Stomach (tissue), 4 donors: ENCODE data around the gene NME7.

Source experiments
- POLR2A ChIP-seq, 4 donors: fragments of 450-650 bp; IDR thresholded peaks; one replicate each; pipeline ENCODE4 v1.6.1; 2016; ENCODE audit warnings: antibody characterized with exemption in 4 of 4, control low read depth in 2 of 4, mild to moderate bottlenecking in 1 of 4, moderate library complexity in 1 of 4
- TF ChIP-seq, protein P1 (sequence below), 7 experiments: fragments of 450-650 bp in 4 of 7; fragments of 200-600 bp in 3 of 7; sonication (generic) in 3 of 7; IDR thresholded peaks; one replicate each; pipeline ENCODE4 v1.5.1; 2016 to 2019; ENCODE audit warnings: antibody characterized with exemption in 7 of 7, control low read depth in 2 of 7, mild to moderate bottlenecking in 1 of 7

DNA sequence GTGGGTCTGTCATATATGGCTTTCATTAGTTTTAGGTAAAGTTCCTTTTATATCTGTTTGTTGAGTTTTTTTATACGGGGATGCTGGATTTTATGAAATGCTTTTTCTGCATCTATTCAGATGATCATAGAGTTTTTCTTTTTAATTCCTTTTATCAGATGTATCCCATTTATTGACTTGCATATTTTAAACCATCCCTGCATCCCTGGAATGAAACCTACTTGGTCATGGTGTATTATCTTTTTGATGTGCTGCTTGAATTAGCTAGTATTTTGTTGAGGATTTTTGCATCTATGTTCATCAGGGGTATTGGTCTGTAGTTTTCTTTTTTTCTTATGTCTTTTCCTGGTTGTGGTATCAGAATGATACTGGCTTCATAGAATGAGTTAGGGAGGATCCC is 118.0 kb downstream of the NME7 start:
- no peak for TF ChIP-seq POLR2A (IDR thresholded peaks at IDR 0.05)
- TF ChIP-seq, protein P1, sequence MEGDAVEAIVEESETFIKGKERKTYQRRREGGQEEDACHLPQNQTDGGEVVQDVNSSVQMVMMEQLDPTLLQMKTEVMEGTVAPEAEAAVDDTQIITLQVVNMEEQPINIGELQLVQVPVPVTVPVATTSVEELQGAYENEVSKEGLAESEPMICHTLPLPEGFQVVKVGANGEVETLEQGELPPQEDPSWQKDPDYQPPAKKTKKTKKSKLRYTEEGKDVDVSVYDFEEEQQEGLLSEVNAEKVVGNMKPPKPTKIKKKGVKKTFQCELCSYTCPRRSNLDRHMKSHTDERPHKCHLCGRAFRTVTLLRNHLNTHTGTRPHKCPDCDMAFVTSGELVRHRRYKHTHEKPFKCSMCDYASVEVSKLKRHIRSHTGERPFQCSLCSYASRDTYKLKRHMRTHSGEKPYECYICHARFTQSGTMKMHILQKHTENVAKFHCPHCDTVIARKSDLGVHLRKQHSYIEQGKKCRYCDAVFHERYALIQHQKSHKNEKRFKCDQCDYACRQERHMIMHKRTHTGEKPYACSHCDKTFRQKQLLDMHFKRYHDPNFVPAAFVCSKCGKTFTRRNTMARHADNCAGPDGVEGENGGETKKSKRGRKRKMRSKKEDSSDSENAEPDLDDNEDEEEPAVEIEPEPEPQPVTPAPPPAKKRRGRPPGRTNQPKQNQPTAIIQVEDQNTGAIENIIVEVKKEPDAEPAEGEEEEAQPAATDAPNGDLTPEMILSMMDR (IDR thresholded peaks at IDR 0.05) = no peak
